Measurements from ENCODE around the gene SPEF2.
"Not testable (repeated sequence)": the region's sequence is repeated elsewhere in the genome, so short reads cannot be mapped to it uniquely, and the experiment has no call there.

SPEF2 gene

GRCh38 chr5:35664584-35664983 lies 46.9 kb downstream of the SPEF2 start:
- TF ChIP-seq CTCF (IDR thresholded peaks at IDR 0.05; ENCODE audit: low read depth, low read length), result no peak
- Histone ChIP-seq H3K4me1 (no peaks in the 10 kb centered on the region), H3K9me3 (no peaks in the 10 kb centered on the region), H3K36me3 (no peaks in the 10 kb centered on the region), H3K27me3 (no peaks in the 10 kb centered on the region), H3K4me3 (ENCODE audit: low read depth, low read length) (no peak overlapping the region)
- no peak for DNase-seq

GRCh38 chr5:35665096-35665495 lies 47.4 kb downstream of the SPEF2 start:
- H3K4me1 ChIP-seq, result no peaks in the 10 kb centered on the region
- H3K36me3 ChIP-seq, result no peaks in the 10 kb centered on the region
- no peaks in the 10 kb centered on the region for H3K9me3 ChIP-seq
- no peak overlapping the region for H3K4me3 ChIP-seq (ENCODE audit: low read depth, low read length)
- DNase-seq, result no peak
- no peak for TF ChIP-seq CTCF (IDR thresholded peaks at IDR 0.05; ENCODE audit: low read depth, low read length)
- H3K27me3 ChIP-seq, result no peaks in the 10 kb centered on the region

- no peaks in the 10 kb centered on the region for H3K27me3 ChIP-seq
- TF ChIP-seq CTCF (IDR thresholded peaks at IDR 0.05; ENCODE audit: low read depth, low read length), result no peak
- no peak overlapping the region for H3K4me3 ChIP-seq (ENCODE audit: low read depth, low read length)
- DNase-seq, result no peak
- no peaks in the 10 kb centered on the region for H3K9me3 ChIP-seq
- no peaks in the 10 kb centered on the region for H3K4me1 ChIP-seq
- no peaks in the 10 kb centered on the region for H3K36me3 ChIP-seq
These were observed 50.7 kb downstream of the SPEF2 start for GRCh38 chr5:35668319-35668718.

- Histone ChIP-seq H3K9me3 (no peaks in the 10 kb centered on the region), H3K4me3 (ENCODE audit: low read depth, low read length) (no peak overlapping the region), H3K36me3 (no peaks in the 10 kb centered on the region), H3K27me3 (no peaks in the 10 kb centered on the region), H3K4me1 (no peaks in the 10 kb centered on the region)
- no peak for DNase-seq
- TF ChIP-seq CTCF (IDR thresholded peaks at IDR 0.05; ENCODE audit: low read depth, low read length), result no peak
These were observed 51.1 kb downstream of the SPEF2 start for GRCh38 chr5:35668794-35669193.

GRCh38 chr5:35671541-35672295 lies 54.1 kb downstream of the SPEF2 start:
- no peaks in the 10 kb centered on the region for H3K9me3 ChIP-seq
- H3K27me3 ChIP-seq, result no peaks in the 10 kb centered on the region
- H3K36me3 ChIP-seq, result no peaks in the 10 kb centered on the region
- H3K4me1 ChIP-seq, result no peaks in the 10 kb centered on the region
- H3K4me3 ChIP-seq (ENCODE audit: low read depth, low read length), result no peak overlapping the region
- DNase-seq, result no peak
- TF ChIP-seq CTCF (IDR thresholded peaks at IDR 0.05; ENCODE audit: low read depth, low read length), result no peak

GRCh38 chr5:35672296-35672655 lies 54.6 kb downstream of the SPEF2 start:
- DNase-seq; H3K27me3 ChIP-seq; H3K4me1 ChIP-seq; H3K9me3 ChIP-seq; H3K4me3 ChIP-seq (ENCODE audit: low read depth, low read length); H3K36me3 ChIP-seq: not testable (repeated sequence)
